SK-N-SH treated with all-trans-retinoic acid at 6 μM for 48 hours (cell line): Measurements from ENCODE around the gene CPT1A.
A peak's percentile ranks its signal among the peaks of the same experiment; 100 is the strongest.

Experiments
- ATAC-seq: fragments of 200-7000 bp; cut with Tn5 transposase; 3 replicates; pipeline ENCODE4 v1.9.1; 2020; ENCODE audit warnings: mild to moderate bottlenecking, moderate library complexity
- ARNTL ChIP-seq: fragments of 450-650 bp; formaldehyde crosslinking; IDR thresholded peaks from 2 replicates; pipeline ENCODE4 v1.5.0; 2020; ENCODE audit warnings: low read depth, mild to moderate bottlenecking, moderate library complexity, borderline replicate concordance
- BACH2 ChIP-seq: fragments of 250-450 bp; sonication (Bioruptor Pico); IDR thresholded peaks from 2 replicates; pipeline ENCODE4 v1.9.0; 2021; ENCODE audit warnings: mild to moderate bottlenecking, borderline replicate concordance
- CSDC2 ChIP-seq: fragments of 250-450 bp; sonication (Bioruptor Pico); IDR thresholded peaks from 2 replicates; pipeline ENCODE4 v1.5.0; 2020; ENCODE audit warnings: mild to moderate bottlenecking, moderate library complexity
- ESRRG ChIP-seq: fragments of 250-450 bp; sonication (Bioruptor Pico); IDR thresholded peaks from 2 replicates; pipeline ENCODE4 v1.6.1; 2021; ENCODE audit warnings: mild to moderate bottlenecking
- GLIS3 ChIP-seq: fragments of 250-450 bp; sonication (Bioruptor Pico); IDR thresholded peaks from 2 replicates; pipeline ENCODE4 v1.5.0; 2020; ENCODE audit warnings: mild to moderate bottlenecking, moderate library complexity
- ISL1 ChIP-seq: fragments of 250-450 bp; sonication (Bioruptor Pico); IDR thresholded peaks from 2 replicates; pipeline ENCODE4 v2.1.2; 2022; ENCODE audit warnings: mild to moderate bottlenecking, moderate library complexity
- OSR1 ChIP-seq: fragments of 250-450 bp; sonication (Bioruptor Pico); IDR thresholded peaks from 2 replicates; pipeline ENCODE4 v1.8.0; 2022; ENCODE audit warnings: moderate library complexity, mild to moderate bottlenecking, inconsistent platforms
- PPARA ChIP-seq: fragments of 250-450 bp; sonication (Bioruptor Pico); IDR thresholded peaks from 2 replicates; pipeline ENCODE4 v1.5.0; 2020; ENCODE audit warnings: mild to moderate bottlenecking, borderline replicate concordance
- RARB ChIP-seq: fragments of 250-450 bp; sonication (Bioruptor Pico); IDR thresholded peaks from 2 replicates; pipeline ENCODE4 v1.8.0; 2021; ENCODE audit warnings: mild to moderate bottlenecking, moderate library complexity
- SNAI2 ChIP-seq: fragments of 250-450 bp; sonication (Bioruptor Pico); IDR thresholded peaks from 2 replicates; pipeline ENCODE4 v1.5.0; 2020; ENCODE audit warnings: mild to moderate bottlenecking, moderate library complexity
- TCF4 ChIP-seq: fragments of 250-450 bp; sonication (Bioruptor Pico); IDR thresholded peaks from 2 replicates; pipeline ENCODE4 v1.8.0; 2021; ENCODE audit warnings: mild to moderate bottlenecking, moderate library complexity, borderline replicate concordance
- TOX ChIP-seq: fragments of 250-450 bp; sonication (Bioruptor Pico); IDR thresholded peaks from 2 replicates; pipeline ENCODE4 v1.8.0; 2021; ENCODE audit warnings: mild to moderate bottlenecking, moderate library complexity, borderline replicate concordance
- ZC3H10 ChIP-seq: fragments of 250-450 bp; sonication (Bioruptor Pico); IDR thresholded peaks from 2 replicates; pipeline ENCODE4 v1.5.1; 2021; ENCODE audit warnings: mild to moderate bottlenecking, moderate library complexity
- ZFP3 ChIP-seq: fragments of 250-450 bp; sonication (Bioruptor Pico); IDR thresholded peaks from 2 replicates; pipeline ENCODE4 v1.5.0; 2020; ENCODE audit warnings: mild to moderate bottlenecking, moderate library complexity
- ZFP30 ChIP-seq: fragments of 450-650 bp; formaldehyde crosslinking; IDR thresholded peaks from 2 replicates; pipeline ENCODE4 v1.5.0; 2022; ENCODE audit warnings: mild to moderate bottlenecking, moderate library complexity
- ZNF565 ChIP-seq: fragments of 450-650 bp; formaldehyde crosslinking; conservative IDR thresholded peaks from 2 replicates; pipeline ENCODE4 v1.5.0; 2020; ENCODE audit warnings: low read depth, mild to moderate bottlenecking, moderate library complexity
- ZNF70 ChIP-seq: fragments of 450-650 bp; formaldehyde crosslinking; IDR thresholded peaks from 2 replicates; pipeline ENCODE4 v1.5.0; 2020; ENCODE audit warnings: mild to moderate bottlenecking, moderate library complexity
- ZNF8 ChIP-seq: fragments of 450-650 bp; formaldehyde crosslinking; IDR thresholded peaks from 2 replicates; pipeline ENCODE4 v1.5.0; 2020; ENCODE audit warnings: mild to moderate bottlenecking, moderate library complexity
- TF ChIP-seq, protein P1 (sequence below): fragments of 250-450 bp; sonication (Bioruptor Pico); IDR thresholded peaks from 2 replicates; pipeline ENCODE4 v1.5.1; 2020; ENCODE audit warnings: low read depth, mild to moderate bottlenecking, moderate library complexity
- TF ChIP-seq, protein P2 (sequence below): fragments of 250-450 bp; sonication (Bioruptor Pico); IDR thresholded peaks from 2 replicates; pipeline ENCODE4 v1.8.0; 2020; ENCODE audit warnings: mild to moderate bottlenecking, moderate library complexity, borderline replicate concordance
- TF ChIP-seq, protein P3 (sequence below): fragments of 250-450 bp; sonication (Bioruptor Pico); IDR thresholded peaks from 2 replicates; pipeline ENCODE4 v1.8.0; 2021; ENCODE audit warnings: low read depth, mild to moderate bottlenecking, moderate library complexity, borderline replicate concordance
- TF ChIP-seq, protein P4 (sequence below): fragments of 250-450 bp; sonication (Bioruptor Pico); IDR thresholded peaks from 2 replicates; pipeline ENCODE4 v1.5.1; 2021; ENCODE audit warnings: mild to moderate bottlenecking, moderate library complexity
- TF ChIP-seq, protein P5 (sequence below): fragments of 250-450 bp; sonication (Bioruptor Pico); IDR thresholded peaks from 2 replicates; pipeline ENCODE4 v1.5.0; 2020; ENCODE audit warnings: mild to moderate bottlenecking, moderate library complexity

The CPT1A gene

DNA sequence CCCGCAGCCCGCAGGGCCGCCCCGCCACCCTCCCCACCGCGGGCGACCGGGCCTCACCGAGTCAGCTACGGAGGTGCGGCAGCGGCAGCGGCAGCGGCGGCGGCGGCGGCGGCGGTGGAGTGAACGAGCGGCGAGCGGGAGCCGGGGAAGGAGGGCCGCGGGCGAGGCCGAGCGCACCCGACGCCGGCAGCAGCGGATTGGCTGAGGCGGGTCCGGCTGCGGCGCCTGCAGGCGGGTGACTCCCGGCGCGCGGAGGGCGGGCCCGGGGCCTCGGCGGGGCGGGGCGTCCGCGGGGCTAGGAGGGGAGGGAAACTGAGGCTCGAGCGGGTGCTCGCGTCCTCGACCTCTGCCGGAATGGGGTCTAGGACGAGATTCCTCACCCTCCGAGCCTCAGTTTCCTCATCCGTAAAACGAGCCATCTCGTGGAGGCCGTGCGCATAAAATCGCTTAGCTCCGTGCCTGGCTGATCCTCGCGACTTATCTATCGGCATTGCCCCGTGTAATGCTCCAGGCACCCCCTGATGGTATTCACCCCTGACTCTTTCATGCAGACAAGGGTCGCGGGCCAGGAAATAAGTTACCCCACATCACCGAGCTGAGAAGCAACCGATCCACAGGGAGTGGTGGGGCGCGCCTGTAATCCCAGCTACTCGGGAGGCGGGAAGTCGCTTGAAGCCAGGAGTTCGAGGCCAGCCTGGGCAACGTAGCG, at the start of gene CPT1A:
Gene CPT1A, minus strand, starts transcription at position 199 of the 709 bp plus-strand sequence. CDS start 26,442 bp downstream, outside the sequence.
- ATAC-seq, result peak; percentile 72
- TF ChIP-seq ARNTL (CRISPR knock-in tag) (no peak), ZC3H10 (CRISPR knock-in tag) (no peak), ESRRG (no peak), ISL1 (no peak), ZNF70 (no peak)
- TF ChIP-seq, protein P1, sequence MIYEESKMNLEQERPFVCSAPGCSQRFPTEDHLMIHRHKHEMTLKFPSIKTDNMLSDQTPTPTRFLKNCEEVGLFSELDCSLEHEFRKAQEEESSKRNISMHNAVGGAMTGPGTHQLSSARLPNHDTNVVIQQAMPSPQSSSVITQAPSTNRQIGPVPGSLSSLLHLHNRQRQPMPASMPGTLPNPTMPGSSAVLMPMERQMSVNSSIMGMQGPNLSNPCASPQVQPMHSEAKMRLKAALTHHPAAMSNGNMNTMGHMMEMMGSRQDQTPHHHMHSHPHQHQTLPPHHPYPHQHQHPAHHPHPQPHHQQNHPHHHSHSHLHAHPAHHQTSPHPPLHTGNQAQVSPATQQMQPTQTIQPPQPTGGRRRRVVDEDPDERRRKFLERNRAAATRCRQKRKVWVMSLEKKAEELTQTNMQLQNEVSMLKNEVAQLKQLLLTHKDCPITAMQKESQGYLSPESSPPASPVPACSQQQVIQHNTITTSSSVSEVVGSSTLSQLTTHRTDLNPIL (CRISPR knock-in tag), result no peak

DNA sequence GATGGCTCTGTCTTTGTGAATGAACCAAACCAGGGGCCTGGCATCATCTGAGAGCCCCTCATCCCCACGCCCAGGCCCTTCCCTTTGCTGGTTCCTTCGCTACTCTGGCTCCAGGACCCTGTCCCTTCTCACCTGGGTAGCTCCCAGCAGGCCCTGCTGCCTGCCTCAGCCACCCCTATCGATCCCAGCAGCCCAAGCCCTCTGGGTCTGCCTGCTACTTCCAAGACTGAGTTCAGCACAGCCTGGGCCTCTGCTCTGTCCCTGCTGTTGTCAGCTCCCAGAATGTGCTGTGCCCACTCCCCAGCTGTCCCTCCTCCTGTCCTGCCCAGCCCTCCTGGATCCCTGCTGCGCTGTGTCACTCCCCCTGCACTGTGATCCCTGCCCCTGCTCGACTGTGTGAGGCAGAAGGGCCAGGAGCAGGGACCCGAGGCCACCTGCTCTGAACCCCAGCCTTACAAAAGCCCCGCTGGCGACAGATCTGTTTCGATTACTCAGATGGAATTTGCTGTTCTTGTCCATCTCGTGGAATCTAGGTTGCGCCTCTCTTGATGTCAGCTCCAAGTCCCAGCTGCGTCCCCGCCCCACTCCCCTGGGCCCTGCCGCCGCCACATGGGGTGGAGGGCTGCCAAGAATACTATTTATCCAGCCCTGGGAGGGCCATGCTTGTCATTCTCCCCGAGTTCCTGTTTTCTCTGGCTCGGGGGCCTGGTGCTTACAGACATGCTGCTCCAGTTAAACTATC, 48.9 kb upstream of the CPT1A start:
- TF ChIP-seq, protein P1 (CRISPR knock-in tag), result no peak
- TF ChIP-seq, protein P2, sequence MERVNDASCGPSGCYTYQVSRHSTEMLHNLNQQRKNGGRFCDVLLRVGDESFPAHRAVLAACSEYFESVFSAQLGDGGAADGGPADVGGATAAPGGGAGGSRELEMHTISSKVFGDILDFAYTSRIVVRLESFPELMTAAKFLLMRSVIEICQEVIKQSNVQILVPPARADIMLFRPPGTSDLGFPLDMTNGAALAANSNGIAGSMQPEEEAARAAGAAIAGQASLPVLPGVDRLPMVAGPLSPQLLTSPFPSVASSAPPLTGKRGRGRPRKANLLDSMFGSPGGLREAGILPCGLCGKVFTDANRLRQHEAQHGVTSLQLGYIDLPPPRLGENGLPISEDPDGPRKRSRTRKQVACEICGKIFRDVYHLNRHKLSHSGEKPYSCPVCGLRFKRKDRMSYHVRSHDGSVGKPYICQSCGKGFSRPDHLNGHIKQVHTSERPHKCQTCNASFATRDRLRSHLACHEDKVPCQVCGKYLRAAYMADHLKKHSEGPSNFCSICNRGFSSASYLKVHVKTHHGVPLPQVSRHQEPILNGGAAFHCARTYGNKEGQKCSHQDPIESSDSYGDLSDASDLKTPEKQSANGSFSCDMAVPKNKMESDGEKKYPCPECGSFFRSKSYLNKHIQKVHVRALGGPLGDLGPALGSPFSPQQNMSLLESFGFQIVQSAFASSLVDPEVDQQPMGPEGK (CRISPR knock-in tag), result peak; percentile 61; the same call in 1 of the 2 replicates
- no peak for TF ChIP-seq ARNTL (CRISPR knock-in tag)
- TF ChIP-seq, protein P3, sequence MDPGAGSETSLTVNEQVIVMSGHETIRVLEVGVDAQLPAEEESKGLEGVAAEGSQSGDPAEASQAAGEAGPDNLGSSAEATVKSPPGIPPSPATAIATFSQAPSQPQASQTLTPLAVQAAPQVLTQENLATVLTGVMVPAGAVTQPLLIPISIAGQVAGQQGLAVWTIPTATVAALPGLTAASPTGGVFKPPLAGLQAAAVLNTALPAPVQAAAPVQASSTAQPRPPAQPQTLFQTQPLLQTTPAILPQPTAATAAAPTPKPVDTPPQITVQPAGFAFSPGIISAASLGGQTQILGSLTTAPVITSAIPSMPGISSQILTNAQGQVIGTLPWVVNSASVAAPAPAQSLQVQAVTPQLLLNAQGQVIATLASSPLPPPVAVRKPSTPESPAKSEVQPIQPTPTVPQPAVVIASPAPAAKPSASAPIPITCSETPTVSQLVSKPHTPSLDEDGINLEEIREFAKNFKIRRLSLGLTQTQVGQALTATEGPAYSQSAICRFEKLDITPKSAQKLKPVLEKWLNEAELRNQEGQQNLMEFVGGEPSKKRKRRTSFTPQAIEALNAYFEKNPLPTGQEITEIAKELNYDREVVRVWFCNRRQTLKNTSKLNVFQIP, result no peak
- no peak for TF ChIP-seq ZNF565 (CRISPR knock-in tag)
- TF ChIP-seq ESRRG, result no peak
- TF ChIP-seq TCF4 (CRISPR knock-in tag), result peak; percentile 83; the same call in 1 of the 2 replicates
- no peak for TF ChIP-seq BACH2 (CRISPR knock-in tag)
- TF ChIP-seq ZFP30 (CRISPR knock-in tag), result no peak
- TF ChIP-seq GLIS3 (CRISPR knock-in tag), result no peak
- no peak for TF ChIP-seq ZC3H10 (CRISPR knock-in tag)
- no peak for TF ChIP-seq ZNF70
- TF ChIP-seq ZFP3, result no peak
- no peak for TF ChIP-seq ZNF8 (CRISPR knock-in tag)
- no peak for TF ChIP-seq SNAI2 (CRISPR knock-in tag)
- TF ChIP-seq RARB (CRISPR knock-in tag), result no peak
- no peak for TF ChIP-seq ISL1
- TF ChIP-seq OSR1 (CRISPR knock-in tag), result no peak
- TF ChIP-seq PPARA (CRISPR knock-in tag), result no peak
- TF ChIP-seq, protein P4, sequence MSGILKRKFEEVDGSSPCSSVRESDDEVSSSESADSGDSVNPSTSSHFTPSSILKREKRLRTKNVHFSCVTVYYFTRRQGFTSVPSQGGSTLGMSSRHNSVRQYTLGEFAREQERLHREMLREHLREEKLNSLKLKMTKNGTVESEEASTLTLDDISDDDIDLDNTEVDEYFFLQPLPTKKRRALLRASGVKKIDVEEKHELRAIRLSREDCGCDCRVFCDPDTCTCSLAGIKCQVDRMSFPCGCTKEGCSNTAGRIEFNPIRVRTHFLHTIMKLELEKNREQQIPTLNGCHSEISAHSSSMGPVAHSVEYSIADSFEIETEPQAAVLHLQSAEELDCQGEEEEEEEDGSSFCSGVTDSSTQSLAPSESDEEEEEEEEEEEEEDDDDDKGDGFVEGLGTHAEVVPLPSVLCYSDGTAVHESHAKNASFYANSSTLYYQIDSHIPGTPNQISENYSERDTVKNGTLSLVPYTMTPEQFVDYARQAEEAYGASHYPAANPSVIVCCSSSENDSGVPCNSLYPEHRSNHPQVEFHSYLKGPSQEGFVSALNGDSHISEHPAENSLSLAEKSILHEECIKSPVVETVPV, result no peak
- TF ChIP-seq CSDC2 (CRISPR knock-in tag), result no peak
- TF ChIP-seq TOX, result no peak
- TF ChIP-seq, protein P5, sequence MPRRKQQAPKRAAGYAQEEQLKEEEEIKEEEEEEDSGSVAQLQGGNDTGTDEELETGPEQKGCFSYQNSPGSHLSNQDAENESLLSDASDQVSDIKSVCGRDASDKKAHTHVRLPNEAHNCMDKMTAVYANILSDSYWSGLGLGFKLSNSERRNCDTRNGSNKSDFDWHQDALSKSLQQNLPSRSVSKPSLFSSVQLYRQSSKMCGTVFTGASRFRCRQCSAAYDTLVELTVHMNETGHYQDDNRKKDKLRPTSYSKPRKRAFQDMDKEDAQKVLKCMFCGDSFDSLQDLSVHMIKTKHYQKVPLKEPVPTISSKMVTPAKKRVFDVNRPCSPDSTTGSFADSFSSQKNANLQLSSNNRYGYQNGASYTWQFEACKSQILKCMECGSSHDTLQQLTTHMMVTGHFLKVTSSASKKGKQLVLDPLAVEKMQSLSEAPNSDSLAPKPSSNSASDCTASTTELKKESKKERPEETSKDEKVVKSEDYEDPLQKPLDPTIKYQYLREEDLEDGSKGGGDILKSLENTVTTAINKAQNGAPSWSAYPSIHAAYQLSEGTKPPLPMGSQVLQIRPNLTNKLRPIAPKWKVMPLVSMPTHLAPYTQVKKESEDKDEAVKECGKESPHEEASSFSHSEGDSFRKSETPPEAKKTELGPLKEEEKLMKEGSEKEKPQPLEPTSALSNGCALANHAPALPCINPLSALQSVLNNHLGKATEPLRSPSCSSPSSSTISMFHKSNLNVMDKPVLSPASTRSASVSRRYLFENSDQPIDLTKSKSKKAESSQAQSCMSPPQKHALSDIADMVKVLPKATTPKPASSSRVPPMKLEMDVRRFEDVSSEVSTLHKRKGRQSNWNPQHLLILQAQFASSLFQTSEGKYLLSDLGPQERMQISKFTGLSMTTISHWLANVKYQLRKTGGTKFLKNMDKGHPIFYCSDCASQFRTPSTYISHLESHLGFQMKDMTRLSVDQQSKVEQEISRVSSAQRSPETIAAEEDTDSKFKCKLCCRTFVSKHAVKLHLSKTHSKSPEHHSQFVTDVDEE (CRISPR knock-in tag), result peak; percentile 31; the same call in 1 of the 2 replicates
- peak; percentile 70 for ATAC-seq
